ENCODE measurements around the gene ATP9B. TPM values are rescaled to one million over a fixed set of nuclear protein-coding genes. Genes with fewer than 3 reads are reported as not detected.

ATP9B gene
- total RNA-seq, 1 experiment from 2014 or later: 25.5 TPM

DNA sequence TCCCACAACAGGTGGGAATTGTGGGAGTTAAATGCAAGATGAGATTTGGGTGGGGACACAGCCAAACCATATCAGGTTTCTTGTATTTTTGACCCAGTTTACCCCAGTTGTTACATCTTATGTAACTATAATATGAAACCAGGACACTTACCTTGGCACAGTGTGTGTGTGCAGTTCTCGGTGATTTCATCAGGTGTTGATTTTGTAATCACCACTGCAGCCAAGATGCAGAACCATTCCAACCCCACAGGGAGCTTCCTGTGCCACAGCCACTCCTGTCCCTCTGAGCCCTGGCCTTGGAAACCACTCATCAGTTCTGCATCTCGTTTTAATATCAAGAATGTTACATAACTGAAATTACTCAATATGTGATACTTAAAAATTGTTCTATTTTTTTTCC, 31.8 kb downstream of the ATP9B start:
- intact Hi-C loops (cut with micrococcal nuclease): no loop called here
- TF ChIP-seq, protein P1, sequence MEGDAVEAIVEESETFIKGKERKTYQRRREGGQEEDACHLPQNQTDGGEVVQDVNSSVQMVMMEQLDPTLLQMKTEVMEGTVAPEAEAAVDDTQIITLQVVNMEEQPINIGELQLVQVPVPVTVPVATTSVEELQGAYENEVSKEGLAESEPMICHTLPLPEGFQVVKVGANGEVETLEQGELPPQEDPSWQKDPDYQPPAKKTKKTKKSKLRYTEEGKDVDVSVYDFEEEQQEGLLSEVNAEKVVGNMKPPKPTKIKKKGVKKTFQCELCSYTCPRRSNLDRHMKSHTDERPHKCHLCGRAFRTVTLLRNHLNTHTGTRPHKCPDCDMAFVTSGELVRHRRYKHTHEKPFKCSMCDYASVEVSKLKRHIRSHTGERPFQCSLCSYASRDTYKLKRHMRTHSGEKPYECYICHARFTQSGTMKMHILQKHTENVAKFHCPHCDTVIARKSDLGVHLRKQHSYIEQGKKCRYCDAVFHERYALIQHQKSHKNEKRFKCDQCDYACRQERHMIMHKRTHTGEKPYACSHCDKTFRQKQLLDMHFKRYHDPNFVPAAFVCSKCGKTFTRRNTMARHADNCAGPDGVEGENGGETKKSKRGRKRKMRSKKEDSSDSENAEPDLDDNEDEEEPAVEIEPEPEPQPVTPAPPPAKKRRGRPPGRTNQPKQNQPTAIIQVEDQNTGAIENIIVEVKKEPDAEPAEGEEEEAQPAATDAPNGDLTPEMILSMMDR (IDR thresholded peaks at IDR 0.05; ENCODE audit: unreplicated experiment): no peak
- Mint-ChIP-seq H3K27me3 (ENCODE audit: insufficient read depth, unreplicated experiment) (no peaks in the 10 kb centered on the region), H3K36me3 (ENCODE audit: insufficient read depth, unreplicated experiment) (peaks cover 6% of the 10 kb centered on the region), H3K4me3 (ENCODE audit: unreplicated experiment) (no peak overlapping the region), H3K27ac (ENCODE audit: low read depth, unreplicated experiment) (no peak overlapping the region), H3K9me3 (ENCODE audit: unreplicated experiment) (no peaks in the 10 kb centered on the region), H3K4me1 (ENCODE audit: insufficient read depth, unreplicated experiment) (no peaks in the 10 kb centered on the region)
- CTCF ChIA-PET: interaction anchor here (1.3 kb wide), 1 partner anchor 39 kb away, joined by 6 read pairs; no protein-coding TSS in a partner anchor
- no peak for DNase-seq (ENCODE audit: unreplicated experiment)
- BruUV-seq (replicated peaks): no TSS peak
- POLR2A ChIA-PET: no interaction called here

GRCh38 chr18:79102886-79103285, 33.7 kb downstream of the ATP9B start:
- peaks cover 6% of the 10 kb centered on the region for H3K36me3 Mint-ChIP-seq (ENCODE audit: insufficient read depth, unreplicated experiment)
- CTCF ChIA-PET: interaction anchor here (0.6 kb wide), 1 partner anchor 1147 kb away, joined by 4 read pairs; no protein-coding TSS in a partner anchor

DNA sequence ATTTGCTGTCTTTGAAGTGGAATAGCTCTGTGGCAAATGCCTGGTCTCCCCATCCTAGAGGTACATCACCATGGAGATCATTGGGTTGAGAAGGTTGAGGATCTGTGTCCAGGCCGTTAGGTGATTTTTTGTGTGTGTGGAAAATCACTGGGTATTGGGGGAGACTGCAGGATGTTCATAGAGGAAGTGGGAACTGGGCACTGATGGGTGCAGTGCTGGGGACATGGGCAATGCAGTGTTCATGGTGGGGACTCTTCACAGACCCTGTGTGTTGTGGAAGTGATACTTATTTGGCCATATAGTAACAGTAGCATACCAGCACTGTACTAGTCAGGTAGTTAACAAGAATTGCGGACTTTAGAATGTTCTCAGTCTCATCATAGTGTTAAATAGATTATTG, 34.9 kb downstream of the ATP9B start:
- CTCF ChIA-PET: no interaction called here

More at GRCh38 chr18:79102886-79103285, 33.7 kb downstream of the ATP9B start:
- H3K4me1 Mint-ChIP-seq (ENCODE audit: insufficient read depth, unreplicated experiment): peaks cover 4% of the 10 kb centered on the region
- intact Hi-C loops (cut with micrococcal nuclease): no loop called here
- TF ChIP-seq, protein P1 (IDR thresholded peaks at IDR 0.05; ENCODE audit: unreplicated experiment): no peak
- no peaks in the 10 kb centered on the region for H3K27me3 Mint-ChIP-seq (ENCODE audit: insufficient read depth, unreplicated experiment)
- H3K4me3 Mint-ChIP-seq (ENCODE audit: unreplicated experiment): no peak overlapping the region
- POLR2A ChIA-PET: no interaction called here
- no TSS peak for BruUV-seq (replicated peaks)
- H3K27ac Mint-ChIP-seq (ENCODE audit: low read depth, unreplicated experiment): no peak overlapping the region
- H3K9me3 Mint-ChIP-seq (ENCODE audit: unreplicated experiment): no peaks in the 10 kb centered on the region
- DNase-seq (ENCODE audit: unreplicated experiment): no peak

GRCh38 chr18:79105455-79105854, 36.3 kb downstream of the ATP9B start:
- intact Hi-C loops (cut with micrococcal nuclease): no loop called here

More for the DNA sequence above, 34.9 kb downstream of the ATP9B start:
- POLR2A ChIA-PET: no interaction called here
- BruUV-seq (replicated peaks): no TSS peak
- H3K4me1 Mint-ChIP-seq (ENCODE audit: insufficient read depth, unreplicated experiment): peaks cover 10% of the 10 kb centered on the region
- no peak for DNase-seq (ENCODE audit: unreplicated experiment)
- H3K4me3 Mint-ChIP-seq (ENCODE audit: unreplicated experiment): no peak overlapping the region
- intact Hi-C loops (cut with micrococcal nuclease): no loop called here
- TF ChIP-seq, protein P1 (IDR thresholded peaks at IDR 0.05; ENCODE audit: unreplicated experiment): no peak
- no peaks in the 10 kb centered on the region for H3K9me3 Mint-ChIP-seq (ENCODE audit: unreplicated experiment)
- H3K27ac Mint-ChIP-seq (ENCODE audit: low read depth, unreplicated experiment): no peak overlapping the region
- no peaks in the 10 kb centered on the region for H3K27me3 Mint-ChIP-seq (ENCODE audit: insufficient read depth, unreplicated experiment)
- peaks cover 6% of the 10 kb centered on the region for H3K36me3 Mint-ChIP-seq (ENCODE audit: insufficient read depth, unreplicated experiment)

More at GRCh38 chr18:79105455-79105854, 36.3 kb downstream of the ATP9B start:
- no peak overlapping the region for H3K4me3 Mint-ChIP-seq (ENCODE audit: unreplicated experiment)
- TF ChIP-seq, protein P1 (IDR thresholded peaks at IDR 0.05; ENCODE audit: unreplicated experiment): no peak
- H3K27me3 Mint-ChIP-seq (ENCODE audit: insufficient read depth, unreplicated experiment): no peaks in the 10 kb centered on the region
- H3K27ac Mint-ChIP-seq (ENCODE audit: low read depth, unreplicated experiment): no peak overlapping the region
- peaks cover 10% of the 10 kb centered on the region for H3K4me1 Mint-ChIP-seq (ENCODE audit: insufficient read depth, unreplicated experiment)
- ChIA-PET CTCF (interaction anchor here (0.6 kb wide), 1 partner anchor 18 kb away, joined by 4 read pairs; no protein-coding TSS in a partner anchor), POLR2A (no interaction called here)
- no peaks in the 10 kb centered on the region for H3K9me3 Mint-ChIP-seq (ENCODE audit: unreplicated experiment)
- H3K36me3 Mint-ChIP-seq (ENCODE audit: insufficient read depth, unreplicated experiment): peaks cover 6% of the 10 kb centered on the region
- no TSS peak for BruUV-seq (replicated peaks)
- no peak for DNase-seq (ENCODE audit: unreplicated experiment)
